ENCODE measurements around the gene ZHX3.

DNA sequence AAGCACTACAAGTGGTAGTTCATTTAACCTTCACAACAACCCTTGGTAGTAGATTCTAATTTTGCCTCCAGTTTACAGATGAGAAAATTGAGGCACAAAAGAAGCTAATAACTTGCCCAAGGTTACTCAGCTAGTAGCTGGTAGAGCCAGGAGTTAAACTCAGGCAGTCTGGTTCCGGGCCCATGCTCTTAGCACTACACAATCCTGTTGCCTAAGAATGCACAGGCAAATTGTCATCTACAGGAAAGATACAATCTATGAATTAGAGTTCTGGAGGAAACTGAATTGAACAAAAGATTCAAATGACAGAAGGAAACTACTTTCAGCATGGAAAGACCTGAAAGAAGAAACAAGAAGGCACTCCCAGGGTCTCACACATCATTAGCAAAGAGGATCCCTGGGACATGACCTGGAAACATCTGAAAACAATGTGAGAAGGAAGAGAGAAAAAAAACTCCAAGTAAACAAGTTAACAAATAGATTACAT, 56.8 kb downstream of the ZHX3 start:
- no peak for TF ChIP-seq RFX5 (IDR thresholded peaks at IDR 0.05; ENCODE audit: low read depth, low read length)
- no peak for TF ChIP-seq MAFK (IDR thresholded peaks at IDR 0.05; ENCODE audit: low read depth, low read length)
- no peak for TF ChIP-seq POLR2A (IDR thresholded peaks at IDR 0.05; ENCODE audit: low read depth, low read length)
- TF ChIP-seq RAD21 (IDR thresholded peaks at IDR 0.05; ENCODE audit: low read length), result no peak
- TF ChIP-seq, protein P1, sequence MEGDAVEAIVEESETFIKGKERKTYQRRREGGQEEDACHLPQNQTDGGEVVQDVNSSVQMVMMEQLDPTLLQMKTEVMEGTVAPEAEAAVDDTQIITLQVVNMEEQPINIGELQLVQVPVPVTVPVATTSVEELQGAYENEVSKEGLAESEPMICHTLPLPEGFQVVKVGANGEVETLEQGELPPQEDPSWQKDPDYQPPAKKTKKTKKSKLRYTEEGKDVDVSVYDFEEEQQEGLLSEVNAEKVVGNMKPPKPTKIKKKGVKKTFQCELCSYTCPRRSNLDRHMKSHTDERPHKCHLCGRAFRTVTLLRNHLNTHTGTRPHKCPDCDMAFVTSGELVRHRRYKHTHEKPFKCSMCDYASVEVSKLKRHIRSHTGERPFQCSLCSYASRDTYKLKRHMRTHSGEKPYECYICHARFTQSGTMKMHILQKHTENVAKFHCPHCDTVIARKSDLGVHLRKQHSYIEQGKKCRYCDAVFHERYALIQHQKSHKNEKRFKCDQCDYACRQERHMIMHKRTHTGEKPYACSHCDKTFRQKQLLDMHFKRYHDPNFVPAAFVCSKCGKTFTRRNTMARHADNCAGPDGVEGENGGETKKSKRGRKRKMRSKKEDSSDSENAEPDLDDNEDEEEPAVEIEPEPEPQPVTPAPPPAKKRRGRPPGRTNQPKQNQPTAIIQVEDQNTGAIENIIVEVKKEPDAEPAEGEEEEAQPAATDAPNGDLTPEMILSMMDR (conservative IDR thresholded peaks at IDR 0.05; ENCODE audit: low read depth, low read length), result no peak
